ENCODE measurements around the gene WLS.

GRCh38 chr1:68163220-68163619 lies 69.1 kb downstream of the WLS start:
- TF ChIP-seq POLR2A (IDR thresholded peaks at IDR 0.05; ENCODE audit: low read length) = no peak
- TF ChIP-seq GATA1 (IDR thresholded peaks at IDR 0.05; ENCODE audit: low read depth, low read length) = no peak
